Tibial artery (tissue), 4 donors: ENCODE data around the gene PLEKHG1.

Experiments used
- DNase-seq, 2 donors: peaks; one replicate each; pipeline ENCODE4 v3.0.0-alpha.2; 2019
- H3K27ac ChIP-seq, 2 donors: fragments of 200-600 bp; sonication (generic) in 1 of 2; 1 replicate in 1 of 2; 2 replicates in 1 of 2; pipeline ENCODE4 v1.5.1; 2018 to 2019; ENCODE audit warnings: mild to moderate bottlenecking in 1 of 2
- H3K27me3 ChIP-seq, 2 donors: fragments of 200-600 bp; sonication (generic) in 1 of 2; one replicate each; pipeline versions ENCODE4 v1.5.1 to v1.6.0; 2016 to 2019
- H3K36me3 ChIP-seq, 3 donors: fragments of 200-600 bp; sonication (generic) in 2 of 3; one replicate each; pipeline ENCODE4 v1.5.1; 2016 to 2019; ENCODE audit warnings: mild to moderate bottlenecking in 2 of 3
- H3K4me1 ChIP-seq, 4 donors: fragments of 200-600 bp; sonication (generic) in 2 of 4; 1 replicate in 3 of 4; 2 replicates in 1 of 4; pipeline ENCODE4 v1.5.1; 2016 to 2019
- H3K4me3 ChIP-seq, 2 donors: fragments of 200-600 bp; sonication (generic) in 1 of 2; 1 replicate in 1 of 2; 2 replicates in 1 of 2; pipeline ENCODE4 v1.5.1; 2018 to 2019; ENCODE audit warnings: mild to moderate bottlenecking in 2 of 2
- H3K9me3 ChIP-seq, 3 donors: fragments of 200-600 bp; sonication (generic) in 1 of 3; one replicate each; pipeline ENCODE4 v1.5.1; 2016 to 2019
- CTCF ChIP-seq, 2 experiments: fragments of 200-600 bp in 1 of 2; fragments of 450-650 bp in 1 of 2; IDR thresholded peaks; one replicate each; pipeline ENCODE4 v1.5.1; 2017 to 2019; ENCODE audit warnings: antibody characterized with exemption in 2 of 2, mild to moderate bottlenecking in 1 of 2, moderate library complexity in 1 of 2
- intact Hi-C: fragments of 100-400 bp; cut with DNase I; formaldehyde crosslinking; loops from one replicate; pipeline ENCODE4 v1.15.0; 2023; ENCODE audit warnings: low total_unique reads

PLEKHG1 gene

DNA sequence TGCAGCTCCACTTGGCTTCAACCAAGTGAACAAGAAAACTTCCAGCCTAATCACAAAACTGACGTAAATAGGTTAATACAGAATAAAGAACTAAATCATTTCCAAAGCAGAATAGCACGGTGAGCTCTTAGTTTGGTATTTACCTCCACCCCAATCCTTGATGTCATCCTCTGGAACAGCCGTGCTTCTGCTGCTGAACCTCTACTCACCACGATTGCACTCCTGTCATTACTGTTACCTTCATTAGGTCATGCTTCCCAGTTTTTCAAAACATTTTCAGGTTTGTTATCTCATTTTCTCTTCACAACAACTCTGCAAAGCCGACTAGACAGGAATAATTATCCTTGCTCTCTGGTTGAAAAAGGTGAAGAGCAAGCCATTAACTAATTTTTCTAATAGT, 15.6 kb upstream of the PLEKHG1 start:
- no peak for TF ChIP-seq CTCF (IDR thresholded peaks at IDR 0.05)
- no peak overlapping the region for H3K4me3 ChIP-seq
- H3K27me3 ChIP-seq: peaks cover 0 to 3% of the 10 kb centered on the region in 2 donors
- H3K27ac ChIP-seq: no peak overlapping the region
- H3K4me1 ChIP-seq: peaks cover 0 to 15% (median 6%) of the 10 kb centered on the region in 4 donors
- intact Hi-C loops: no loop called here
- no peaks in the 10 kb centered on the region for H3K9me3 ChIP-seq
- no peak for DNase-seq
- no peaks in the 10 kb centered on the region for H3K36me3 ChIP-seq

DNA sequence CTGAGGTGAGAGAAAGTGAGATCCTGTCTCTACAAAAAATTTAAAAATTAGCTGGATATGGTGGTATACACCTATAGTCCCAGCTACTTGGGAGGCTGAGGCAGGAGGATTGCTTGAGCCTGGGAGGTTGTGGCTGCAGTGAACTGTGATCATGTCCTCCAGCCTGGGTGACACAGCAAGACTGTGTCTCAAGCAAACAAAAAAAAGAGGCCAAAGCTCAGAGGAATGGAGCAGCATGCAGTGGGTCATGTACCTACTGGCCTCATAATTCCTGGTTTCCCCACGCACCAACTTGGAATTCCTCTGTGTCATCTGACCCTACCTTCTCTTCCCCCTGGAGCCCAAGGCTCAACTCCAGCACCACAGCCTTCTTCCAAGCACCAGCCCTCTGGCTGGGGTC, 15.1 kb upstream of the PLEKHG1 start:
- no peak for DNase-seq
- TF ChIP-seq CTCF (IDR thresholded peaks at IDR 0.05): no peak
- no peak overlapping the region for H3K4me3 ChIP-seq
- intact Hi-C loops: no loop called here
- H3K4me1 ChIP-seq: peaks cover 0 to 10% (median 6%) of the 10 kb centered on the region in 4 donors
- H3K9me3 ChIP-seq: no peaks in the 10 kb centered on the region
- H3K27me3 ChIP-seq: peaks cover 0 to 3% of the 10 kb centered on the region in 2 donors
- H3K27ac ChIP-seq: no peak overlapping the region
- H3K36me3 ChIP-seq: no peaks in the 10 kb centered on the region

- no peaks in the 10 kb centered on the region for H3K9me3 ChIP-seq
- intact Hi-C loops: no loop called here
- no peak overlapping the region for H3K4me3 ChIP-seq
- DNase-seq: no peak
- no peaks in the 10 kb centered on the region for H3K36me3 ChIP-seq
- TF ChIP-seq CTCF (IDR thresholded peaks at IDR 0.05): no peak
- peaks cover 0 to 3% of the 10 kb centered on the region in 2 donors for H3K27me3 ChIP-seq
- H3K27ac ChIP-seq: no peak overlapping the region
- no peaks in the 10 kb centered on the region for H3K4me1 ChIP-seq
These were observed 12.8 kb upstream of the PLEKHG1 start for GRCh38 chr6:150586850-150587359.

- Histone ChIP-seq H3K4me3 (no peak overlapping the region), H3K36me3 (no peaks in the 10 kb centered on the region), H3K9me3 (no peaks in the 10 kb centered on the region), H3K27ac (no peak overlapping the region), H3K4me1 (no peaks in the 10 kb centered on the region), H3K27me3 (peaks cover 0 to 3% of the 10 kb centered on the region in 2 donors)
- no peak for DNase-seq
- TF ChIP-seq CTCF (IDR thresholded peaks at IDR 0.05): no peak
- intact Hi-C loops: no loop called here
These were observed 12.0 kb upstream of the PLEKHG1 start for GRCh38 chr6:150587637-150588036.

DNA sequence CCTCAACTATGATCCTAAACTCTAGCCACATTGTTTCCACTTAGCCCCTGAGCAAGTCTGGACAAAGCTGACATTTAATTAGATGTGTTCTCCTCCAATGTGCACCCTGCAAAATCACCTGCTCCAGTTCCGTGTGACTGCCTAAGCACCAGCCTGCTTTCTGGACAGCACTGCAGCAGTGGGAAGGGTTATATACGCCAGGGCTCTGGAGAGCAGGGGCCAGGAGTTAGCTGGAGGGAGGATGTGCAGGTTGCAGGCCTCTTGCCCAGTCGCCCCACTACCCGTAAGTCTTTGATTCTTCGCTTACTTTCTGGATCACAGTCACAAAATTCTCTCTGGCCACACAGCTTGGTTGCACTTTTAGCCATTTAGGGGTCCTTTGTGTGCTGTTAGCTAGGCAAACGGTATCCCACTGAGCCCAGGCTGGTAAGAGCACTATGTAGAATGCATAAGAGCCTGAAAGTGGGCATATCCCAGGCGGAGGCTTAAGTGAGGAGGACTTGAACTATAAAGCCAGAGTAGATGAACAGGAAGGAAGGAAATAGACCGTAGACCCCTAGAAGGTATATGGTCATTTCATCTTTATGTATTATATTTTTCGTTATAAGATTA, 10.7 kb upstream of the PLEKHG1 start:
- Histone ChIP-seq H3K9me3 (no peaks in the 10 kb centered on the region), H3K27me3 (peaks cover 0 to 3% of the 10 kb centered on the region in 2 donors), H3K4me3 (no peak overlapping the region), H3K36me3 (no peaks in the 10 kb centered on the region), H3K27ac (no peak overlapping the region), H3K4me1 (no peaks in the 10 kb centered on the region)
- no peak for DNase-seq
- TF ChIP-seq CTCF (IDR thresholded peaks at IDR 0.05): no peak
- intact Hi-C loops: no loop called here
